Measurements from ENCODE around the gene SLC15A3. TPM values are rescaled to one million over a fixed set of nuclear protein-coding genes. Genes with fewer than 3 reads are reported as not detected.
A peak's percentile ranks its signal among the peaks of the same experiment; 100 is the strongest.

The SLC15A3 gene
- total RNA-seq, 1 experiment from 2014 or later: 6.8 TPM

- H3K36me3 Mint-ChIP-seq (ENCODE audit: insufficient read depth, unreplicated experiment): peaks cover 4% of the 10 kb centered on the region
- H3K9me3 Mint-ChIP-seq (ENCODE audit: low read depth, unreplicated experiment): no peaks in the 10 kb centered on the region
- no peak overlapping the region for H3K4me3 Mint-ChIP-seq (ENCODE audit: low read depth, unreplicated experiment)
- no peaks in the 10 kb centered on the region for H3K27me3 Mint-ChIP-seq (ENCODE audit: unreplicated experiment)
- DNase-seq: no peak
- CTCF ChIA-PET: no interaction called here
- BruUV-seq (replicated peaks): no TSS peak
- no peak overlapping the region for H3K27ac Mint-ChIP-seq (ENCODE audit: unreplicated experiment)
- intact Hi-C loops (cut with micrococcal nuclease; ENCODE audit: unreplicated experiment): no loop called here
- TF ChIP-seq CTCF (IDR thresholded peaks at IDR 0.05; ENCODE audit: unreplicated experiment): no peak
- H3K4me1 Mint-ChIP-seq (ENCODE audit: low read depth, unreplicated experiment): peaks cover 15% of the 10 kb centered on the region
These were observed 4.3 kb downstream of the SLC15A3 start for GRCh38 chr11:60947700-60948099.

- Mint-ChIP-seq H3K4me1 (ENCODE audit: low read depth, unreplicated experiment) (peaks cover 12% of the 10 kb centered on the region), H3K27me3 (ENCODE audit: unreplicated experiment) (no peaks in the 10 kb centered on the region), H3K4me3 (ENCODE audit: low read depth, unreplicated experiment) (no peak overlapping the region), H3K9me3 (ENCODE audit: low read depth, unreplicated experiment) (no peaks in the 10 kb centered on the region), H3K27ac (ENCODE audit: unreplicated experiment) (no peak overlapping the region), H3K36me3 (ENCODE audit: insufficient read depth, unreplicated experiment) (no peaks in the 10 kb centered on the region)
- intact Hi-C loops (cut with micrococcal nuclease; ENCODE audit: unreplicated experiment): no loop called here
- CTCF ChIA-PET: no interaction called here
- BruUV-seq (replicated peaks): no TSS peak
- TF ChIP-seq CTCF (IDR thresholded peaks at IDR 0.05; ENCODE audit: unreplicated experiment): no peak
- no peak for DNase-seq
These were observed 5.2 kb downstream of the SLC15A3 start for GRCh38 chr11:60946601-60947264.

GRCh38 chr11:60945295-60945667 is 6.7 kb downstream of the SLC15A3 start:
- TF ChIP-seq CTCF (IDR thresholded peaks at IDR 0.05; ENCODE audit: unreplicated experiment): no peak
- CTCF ChIA-PET: interaction anchor here (0.6 kb wide), 1 partner anchor 251 kb away, joined by 6 read pairs; no protein-coding TSS in a partner anchor
- BruUV-seq (replicated peaks): no TSS peak
- H3K4me3 Mint-ChIP-seq (ENCODE audit: low read depth, unreplicated experiment): no peak overlapping the region
- no peak for DNase-seq
- H3K9me3 Mint-ChIP-seq (ENCODE audit: low read depth, unreplicated experiment): no peaks in the 10 kb centered on the region
- no peaks in the 10 kb centered on the region for H3K36me3 Mint-ChIP-seq (ENCODE audit: insufficient read depth, unreplicated experiment)
- no peak overlapping the region for H3K27ac Mint-ChIP-seq (ENCODE audit: unreplicated experiment)
- intact Hi-C loops (cut with micrococcal nuclease; ENCODE audit: unreplicated experiment): no loop called here
- H3K4me1 Mint-ChIP-seq (ENCODE audit: low read depth, unreplicated experiment): peaks cover 12% of the 10 kb centered on the region
- no peaks in the 10 kb centered on the region for H3K27me3 Mint-ChIP-seq (ENCODE audit: unreplicated experiment)

GRCh38 chr11:60944490-60945294 is 7.3 kb downstream of the SLC15A3 start:
- peak overlapping the region; percentile 17 for H3K27ac Mint-ChIP-seq (ENCODE audit: unreplicated experiment)
- CTCF ChIA-PET: interaction anchor here (0.6 kb wide), 1 partner anchor 252 kb away, joined by 6 read pairs; no protein-coding TSS in a partner anchor
- peaks cover 12% of the 10 kb centered on the region for H3K4me1 Mint-ChIP-seq (ENCODE audit: low read depth, unreplicated experiment)
- no peaks in the 10 kb centered on the region for H3K27me3 Mint-ChIP-seq (ENCODE audit: unreplicated experiment)
- BruUV-seq (replicated peaks): no TSS peak
- no peak overlapping the region for H3K4me3 Mint-ChIP-seq (ENCODE audit: low read depth, unreplicated experiment)
- H3K36me3 Mint-ChIP-seq (ENCODE audit: insufficient read depth, unreplicated experiment): no peaks in the 10 kb centered on the region
- no peaks in the 10 kb centered on the region for H3K9me3 Mint-ChIP-seq (ENCODE audit: low read depth, unreplicated experiment)
- intact Hi-C loops (cut with micrococcal nuclease; ENCODE audit: unreplicated experiment): no loop called here
- no peak for TF ChIP-seq CTCF (IDR thresholded peaks at IDR 0.05; ENCODE audit: unreplicated experiment)
- DNase-seq: no peak

All from Calu3 (cell line).